HepG2 (cell line): ENCODE data around the gene PARN. TPM values are rescaled to one million over a fixed set of nuclear protein-coding genes. Genes with fewer than 3 reads are reported as not detected.

ENCODE experiments used
- ATAC-seq: fragments of 200-7000 bp; cut with Tn5 transposase; 3 replicates; pipeline ENCODE4 v1.9.1; 2020; ENCODE audit warnings: mild to moderate bottlenecking, moderate library complexity
- BruUV-seq: library from RNA; stranded (reverse); fragments of 400-500 nt; replicated peaks from 2 replicates; lab custom pipeline; 2021; lab: Mats Ljungman, UMichigan
- CTCF ChIA-PET: fragments of 300-600 bp; formaldehyde crosslinking; extraction: SDS; loops from one replicate; lab custom pipeline; 2021; ENCODE audit warnings: low total read pairs, inconsistent platforms, low intra/inter-chr PET ratio; lab: Yijun Ruan, JAX
- POLR2A ChIA-PET: fragments of 350-600 bp; sonication (Branson Sonifier 250); formaldehyde crosslinking; loops from one replicate; lab custom pipeline; 2020; ENCODE audit warnings: antibody characterized with exemption, inconsistent platforms; lab: Yijun Ruan, JAX
- DNase-seq: peaks from one replicate; pipeline ENCODE4 v3.0.0-alpha.2; 2015; ENCODE audit warnings: low spot score
- FAIRE-seq: peaks from 3 replicates; lab custom pipeline; 2011; peaks lifted over from hg19 to GRCh38; lab: Jason Lieb, UNC
- H2AFZ ChIP-seq: one replicate; pipeline ENCODE4 v1.6.1; 2011; ENCODE audit warnings: low read length, inconsistent platforms
- H3K27ac ChIP-seq: fragments of 300-600 bp; 3 replicates; pipeline ENCODE4 v1.8.0; 2011; ENCODE audit warnings: mixed run types, mild to moderate bottlenecking, mixed read lengths, low read length, inconsistent platforms; ENCODE audit not compliant: insufficient read depth; ENCODE audit errors: extremely low read length
- H3K27me3 ChIP-seq, 2 experiments: fragments of 200-600 bp in 1 of 2; 2 replicates in 1 of 2; 3 replicates in 1 of 2; pipeline versions ENCODE4 v1.6.0 to v1.8.0; 2011; ENCODE audit warnings: low read length in 2 of 2, mild to moderate bottlenecking in 2 of 2, moderate library complexity in 2 of 2, inconsistent platforms in 1 of 2; ENCODE audit not compliant: insufficient read depth in 2 of 2, control insufficient read depth in 1 of 2
- H3K36me3 ChIP-seq, 2 experiments: fragments of 200-600 bp in 1 of 2; replicated peaks in 1 of 2; 2 replicates in 1 of 2; 3 replicates in 1 of 2; pipeline versions ENCODE4 v1.5.1 to v1.8.0; 2011; ENCODE audit warnings: low read length in 2 of 2, inconsistent platforms in 1 of 2; ENCODE audit not compliant: insufficient read depth in 2 of 2, control insufficient read depth in 1 of 2
- H3K4me1 ChIP-seq: 2 replicates; pipeline ENCODE4 v1.5.1; 2012; ENCODE audit warnings: low read length, inconsistent platforms; ENCODE audit not compliant: insufficient read depth
- H3K4me2 ChIP-seq: 2 replicates; pipeline ENCODE4 v1.6.0; 2011; ENCODE audit warnings: low read depth, low read length, inconsistent platforms
- H3K4me3 ChIP-seq, 3 experiments: fragments of 200-600 bp in 1 of 3; sonication (generic), shearing (Covaris generic) in 1 of 3; replicated peaks in 1 of 3; 2 replicates each; pipeline ENCODE4 v1.5.1; 2011 to 2016; ENCODE audit warnings: low read length in 3 of 3, inconsistent platforms in 2 of 3, low read depth in 2 of 3, mild to moderate bottlenecking in 2 of 3, control low read depth in 1 of 3, mixed read lengths in 1 of 3; ENCODE audit not compliant: insufficient read depth in 1 of 3
- H3K79me2 ChIP-seq: one replicate; pipeline ENCODE4 v1.6.1; 2011; ENCODE audit warnings: low read length, inconsistent platforms; ENCODE audit not compliant: insufficient read depth
- H3K9ac ChIP-seq: 2 replicates; pipeline ENCODE4 v1.6.0; 2011; ENCODE audit warnings: mild to moderate bottlenecking, low read depth, low read length, inconsistent platforms; ENCODE audit not compliant: insufficient read depth
- H3K9me3 ChIP-seq: 2 replicates; pipeline ENCODE4 v1.5.1; 2012; ENCODE audit warnings: mild to moderate bottlenecking, low read length
- H4K20me1 ChIP-seq: 2 replicates; pipeline ENCODE4 v1.6.0; 2011; ENCODE audit warnings: inconsistent platforms, mild to moderate bottlenecking, low read length, moderate library complexity; ENCODE audit not compliant: insufficient read depth
- AHDC1 ChIP-seq: sonication (generic); formaldehyde crosslinking; IDR thresholded peaks from 2 replicates; pipeline ENCODE4 v1.5.1; 2020; ENCODE audit warnings: mild to moderate bottlenecking, missing genetic modification reagents, borderline replicate concordance
- ETS1 ChIP-seq: sonication (generic); formaldehyde crosslinking; IDR thresholded peaks from 2 replicates; pipeline ENCODE4 v1.4.0; 2020; ENCODE audit warnings: missing genetic modification reagents
- GABPA ChIP-seq, 2 experiments: IDR thresholded peaks; 2 replicates each; pipeline ENCODE4 v1.6.1; 2011 to 2016; ENCODE audit warnings: low read depth in 2 of 2, low read length in 1 of 2, missing biosample characterization in 1 of 2, missing genetic modification characterization in 1 of 2
- HCFC1 ChIP-seq: fragments of 150-350 bp; IDR thresholded peaks from 2 replicates; pipeline ENCODE4 v1.6.1; 2014; ENCODE audit warnings: low read depth, low read length
- NFAT5 ChIP-seq: sonication (generic); formaldehyde crosslinking; IDR thresholded peaks from 2 replicates; pipeline ENCODE4 v1.4.0; 2020; ENCODE audit warnings: missing genetic modification reagents
- RFXAP ChIP-seq: sonication (generic); formaldehyde crosslinking; IDR thresholded peaks from 2 replicates; pipeline ENCODE4 v1.4.0; 2020; ENCODE audit warnings: missing genetic modification reagents, borderline replicate concordance
- SATB2 ChIP-seq: sonication (generic); formaldehyde crosslinking; IDR thresholded peaks from 2 replicates; pipeline ENCODE4 v1.5.0; 2020; ENCODE audit warnings: missing genetic modification reagents
- THAP11 ChIP-seq: IDR thresholded peaks from 2 replicates; pipeline ENCODE4 v1.6.1; 2016; ENCODE audit warnings: missing biosample characterization, missing genetic modification reagents
- ZNF260 ChIP-seq: sonication (generic); formaldehyde crosslinking; IDR thresholded peaks from 2 replicates; pipeline ENCODE4 v1.4.0; 2020; ENCODE audit warnings: missing genetic modification reagents, low read depth, mild to moderate bottlenecking, borderline replicate concordance
- ZNF264 ChIP-seq: sonication (generic); formaldehyde crosslinking; IDR thresholded peaks from 2 replicates; pipeline ENCODE4 v1.4.0; 2020; ENCODE audit warnings: missing genetic modification reagents
- ZNF788 ChIP-seq: sonication (generic); formaldehyde crosslinking; IDR thresholded peaks from 2 replicates; pipeline ENCODE4 v1.5.0; 2020; ENCODE audit warnings: mild to moderate bottlenecking, missing genetic modification reagents, borderline replicate concordance
- ZNF883 ChIP-seq: sonication (generic); formaldehyde crosslinking; IDR thresholded peaks from 2 replicates; pipeline ENCODE4 v1.5.1; 2020; ENCODE audit warnings: mild to moderate bottlenecking, missing genetic modification reagents; ENCODE audit errors: not compliant biosample characterization
- WGBS: methylation state at CpG from one replicate; pipeline ENCODE4 v1.1.6; 2017; ENCODE audit warnings: low lambda C conversion rate; 5-methylcytosine and 5-hydroxymethylcytosine counted together
- in situ Hi-C: cut with HindIII; loops from 2 replicates; pipeline ENCODE4 v1.10.0; 2017; ENCODE audit warnings: low pct_unique_long_range_greater_than_20kb; ENCODE audit not compliant: extremely low pct_ligation_motif_present
- intact Hi-C: fragments of 100-400 bp; cut with micrococcal nuclease; formaldehyde crosslinking; loops from one replicate; pipeline ENCODE4 v1.10.0; 2022; ENCODE audit not compliant: unreplicated experiment
- polyA plus RNA-seq, 8 experiments: library from polyadenylated mRNA; depleted of rRNA in 3 of 8; stranded (reverse) in 7 of 8; unstranded in 1 of 8; fragments of >200 nt; fragmentation: Illumina TruSeq in 4 of 8; extraction: Trizol in 4 of 8; gene quantifications; 2 replicates each; pipeline versions ENCODE4 v1.2.1 to v1.2.3, GENCODE V29; 2011 to 2016; ENCODE audit warnings: low read depth in 4 of 8, missing spikeins in 1 of 8, mixed read lengths in 1 of 8; ENCODE audit not compliant: insufficient read depth in 1 of 8
- total RNA-seq, 5 experiments: library from RNA; depleted of rRNA; stranded (reverse); fragments of >200 nt; fragmentation: Illumina TruSeq; extraction: Trizol; gene quantifications; 2 replicates each; pipeline ENCODE4 v1.2.3, GENCODE V29; 2016; ENCODE audit warnings: low read depth in 1 of 5

The PARN gene
- total and polyA plus RNA-seq, 2 of the 13 experiments (the other 11 are each of a cell fraction or from before 2014, with no cell fraction given), result 13.3 to 47.6 TPM

- BruUV-seq, result no TSS peak
- Histone ChIP-seq H3K4me3 (no peak overlapping the region), H3K79me2 (no peaks in the 10 kb centered on the region), H3K27ac (no peak overlapping the region), H3K9ac (no peak overlapping the region), H3K4me2 (no peak overlapping the region), H3K4me1 (peaks cover 13% of the 10 kb centered on the region), H2AFZ (no peak overlapping the region), H3K36me3 (peaks cover 9 to 12% of the 10 kb centered on the region in 2 experiments), H3K27me3 (no peaks in the 10 kb centered on the region), H4K20me1 (no peaks in the 10 kb centered on the region), H3K9me3 (no peaks in the 10 kb centered on the region)
- ATAC-seq, result no peak
- in situ Hi-C loops (no loop called here), intact Hi-C loops (no loop called here)
- POLR2A ChIA-PET, result interaction anchor here (1.1 kb wide), 1 partner anchor 23 kb away, joined by 3 read pairs; no protein-coding TSS in a partner anchor
- WGBS, result 93% methylated on average over 4 of the region's 4 CpGs
- DNase-seq, result no peak
- CTCF ChIA-PET, result no interaction called here
- FAIRE-seq, result no peak
- TF ChIP-seq AHDC1 (CRISPR knock-in tag) (no peak), NFAT5 (CRISPR knock-in tag) (no peak), ZNF264 (CRISPR knock-in tag) (no peak), SATB2 (CRISPR knock-in tag) (no peak), ETS1 (no peak), RFXAP (CRISPR knock-in tag) (no peak), THAP11 (CRISPR knock-in tag) (no peak), ZNF788 (CRISPR knock-in tag) (no peak), ZNF260 (CRISPR knock-in tag) (no peak), HCFC1 (no peak), ZNF883 (CRISPR knock-in tag) (no peak), GABPA (IDR thresholded peaks at IDR 0.05; ENCODE audit: low read depth, low read length) (no peak), GABPA (CRISPR knock-in tag; IDR thresholded peaks at IDR 0.05; ENCODE audit: low read depth) (no peak)
These were observed 180.1 kb downstream of the PARN start for GRCh38 chr16:14449790-14450480.
